Spleen (tissue), 11 donors: ENCODE results near the gene MYO18B. TPM values are rescaled to one million over a fixed set of nuclear protein-coding genes. Genes with fewer than 3 reads are reported as not detected.
A peak's percentile ranks its signal among the peaks of the same experiment; 100 is the strongest.

Source experiments
- DNase-seq: peaks from one replicate; pipeline ENCODE4 v3.0.0-alpha.2; 2020
- H3K27ac ChIP-seq, 8 donors: fragments of 200-600 bp; sonication (generic) in 7 of 8; 1 replicate in 4 of 8; 2 replicates in 4 of 8; pipeline versions ENCODE4 v1.5.0 to v1.8.0; 2016 to 2021; ENCODE audit warnings: inconsistent platforms in 4 of 8, mild to moderate bottlenecking in 4 of 8, moderate library complexity in 1 of 8
- H3K27me3 ChIP-seq, 7 donors: fragments of 200-600 bp; sonication (generic) in 6 of 7; replicated peaks in 1 of 7; 1 replicate in 4 of 7; 2 replicates in 3 of 7; pipeline versions ENCODE4 v1.5.0 to v1.8.0; 2016 to 2021; ENCODE audit warnings: inconsistent platforms in 3 of 7, mild to moderate bottlenecking in 1 of 7
- H3K36me3 ChIP-seq, 6 donors: fragments of 200-600 bp; sonication (generic) in 5 of 6; 1 replicate in 4 of 6; 2 replicates in 2 of 6; pipeline versions ENCODE4 v1.5.0 to v1.8.0; 2016 to 2021; ENCODE audit warnings: inconsistent platforms in 2 of 6
- H3K4me1 ChIP-seq, 6 donors: fragments of 200-600 bp; sonication (generic) in 5 of 6; 1 replicate in 3 of 6; 2 replicates in 3 of 6; pipeline versions ENCODE4 v1.5.0 to v1.8.0; 2016 to 2021; ENCODE audit warnings: inconsistent platforms in 3 of 6
- H3K4me3 ChIP-seq, 8 donors: fragments of 200-600 bp; sonication (generic) in 7 of 8; 1 replicate in 4 of 8; 2 replicates in 4 of 8; pipeline versions ENCODE4 v1.5.0 to v1.8.0; 2016 to 2021; ENCODE audit warnings: inconsistent platforms in 4 of 8, mild to moderate bottlenecking in 4 of 8, moderate library complexity in 2 of 8
- H3K9me3 ChIP-seq, 8 donors: fragments of 200-600 bp; sonication (generic) in 7 of 8; 1 replicate in 4 of 8; 2 replicates in 4 of 8; pipeline versions ENCODE4 v1.5.0 to v1.8.0; 2016 to 2021; ENCODE audit warnings: inconsistent platforms in 4 of 8
- POLR2A ChIP-seq, 3 donors: fragments of 450-650 bp; IDR thresholded peaks; one replicate each; pipeline ENCODE4 v1.5.1; 2017; ENCODE audit warnings: antibody characterized with exemption in 3 of 3, mild to moderate bottlenecking in 1 of 3
- POLR2AphosphoS5 ChIP-seq, 3 donors: sonication (generic); formaldehyde crosslinking; IDR thresholded peaks; one replicate each; pipeline ENCODE4 v1.5.1; 2017; ENCODE audit warnings: antibody characterized with exemption in 3 of 3
- WGBS, 5 donors: extraction: QIAGEN DNeasy Blood & Tissue Kit in 3 of 5; methylation state at CpG; one replicate each; pipeline versions ENCODE4 v1.1.5 to v1.1.7; 2013 to 2018; 5-methylcytosine and 5-hydroxymethylcytosine counted together
- intact Hi-C: fragments of 100-400 bp; cut with DNase I; formaldehyde crosslinking; loops from one replicate; pipeline ENCODE4 v1.15.0; 2023; ENCODE audit warnings: low total_unique reads
- polyA plus RNA-seq, 3 donors: library from polyadenylated mRNA; stranded (reverse); fragments of 200-250 nt; gene quantifications; one replicate each; pipeline ENCODE4 v1.2.1, GENCODE V29; 2013
- total RNA-seq, 7 donors: library from RNA; depleted of rRNA in 3 of 7; stranded (reverse); fragments of >200 nt in 3 of 7; fragmentation: NEBNext Ultra II Directional in 4 of 7; extraction: Animal tissue kit (Norgen Biotek cat#: 25700) in 4 of 7; gene quantifications; one replicate each; pipeline versions ENCODE4 v1.1.0 to v1.2.1, GENCODE V29; 2016 to 2021
- TF ChIP-seq, protein P1 (sequence below), 11 experiments: fragments of 200-600 bp in 7 of 11; fragments of 450-650 bp in 4 of 11; sonication (generic) in 4 of 11; IDR thresholded peaks in 8 of 11; conservative IDR thresholded peaks in 3 of 11; 1 replicate in 7 of 11; 2 replicates in 4 of 11; pipeline versions ENCODE4 v1.4.0 to v1.8.0; 2016 to 2021; ENCODE audit warnings: antibody characterized with exemption in 11 of 11, inconsistent platforms in 4 of 11, mild to moderate bottlenecking in 1 of 11
- donor health status: healthy with polysubstance abuse.
- donor health status: DM: no; HTN: no; CAD: no; lungs with moderate emphysema.
- donor health status: DM: no; HTN: no; CAD: no.
- donor health status: Bipolar disorder and iron deficiency.
- donor health status: healthy.
- donor health status: DM: no; HTN: no; CAD: no.
- donor health status: DM: yes; HTN: yes; CAD: no.

The MYO18B gene
- total and polyA plus RNA-seq, 10 donors: under 0.01 to 0.79 (median 0.12) TPM

DNA sequence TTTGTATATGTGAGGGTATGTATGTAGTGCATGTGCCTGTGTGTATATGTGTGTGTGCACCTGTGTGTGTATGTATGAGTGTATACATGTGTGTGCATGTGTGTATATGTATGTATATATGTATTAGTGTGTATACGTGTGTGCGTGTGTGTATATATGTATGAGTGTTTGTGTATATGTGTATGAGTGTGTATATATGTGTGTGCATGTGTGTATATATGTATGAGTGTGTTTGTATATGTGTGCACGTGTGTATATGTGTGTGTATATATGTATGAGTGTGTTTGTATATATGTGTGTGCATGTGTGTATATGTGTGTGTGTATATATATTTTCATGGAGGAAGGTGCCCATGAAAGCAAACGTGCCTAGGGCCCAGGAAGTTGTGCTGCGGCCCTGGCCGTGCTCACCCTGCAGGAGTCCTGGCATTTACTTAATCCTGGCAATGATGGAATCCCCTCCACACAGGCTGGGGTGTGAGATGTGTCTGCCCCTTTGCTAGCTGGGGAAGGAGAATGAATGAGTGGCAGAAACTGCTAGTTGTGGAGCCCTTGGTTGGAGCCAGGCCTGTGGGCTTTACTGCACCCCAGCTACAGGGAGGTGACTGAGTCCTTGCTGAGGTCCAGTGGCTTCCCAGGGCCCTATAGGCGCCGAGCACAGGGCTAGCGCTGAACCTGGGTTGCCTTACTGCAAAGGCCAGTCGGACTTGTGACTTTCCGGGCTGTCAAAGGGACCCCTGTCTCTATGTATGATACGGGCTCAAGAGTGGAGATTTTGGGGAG is 97.2 kb downstream of the MYO18B start:
- Histone ChIP-seq H3K36me3 (no peaks in the 10 kb centered on the region), H3K27me3 (peaks cover 0 to 35% (median 0%) of the 10 kb centered on the region in 7 donors), H3K4me1 (no peaks in the 10 kb centered on the region), H3K4me3 (no peak overlapping the region), H3K27ac (no peak overlapping the region), H3K9me3 (no peaks in the 10 kb centered on the region)
- DNase-seq: no peak
- no peak for TF ChIP-seq POLR2A (IDR thresholded peaks at IDR 0.05)
- TF ChIP-seq, protein P1, sequence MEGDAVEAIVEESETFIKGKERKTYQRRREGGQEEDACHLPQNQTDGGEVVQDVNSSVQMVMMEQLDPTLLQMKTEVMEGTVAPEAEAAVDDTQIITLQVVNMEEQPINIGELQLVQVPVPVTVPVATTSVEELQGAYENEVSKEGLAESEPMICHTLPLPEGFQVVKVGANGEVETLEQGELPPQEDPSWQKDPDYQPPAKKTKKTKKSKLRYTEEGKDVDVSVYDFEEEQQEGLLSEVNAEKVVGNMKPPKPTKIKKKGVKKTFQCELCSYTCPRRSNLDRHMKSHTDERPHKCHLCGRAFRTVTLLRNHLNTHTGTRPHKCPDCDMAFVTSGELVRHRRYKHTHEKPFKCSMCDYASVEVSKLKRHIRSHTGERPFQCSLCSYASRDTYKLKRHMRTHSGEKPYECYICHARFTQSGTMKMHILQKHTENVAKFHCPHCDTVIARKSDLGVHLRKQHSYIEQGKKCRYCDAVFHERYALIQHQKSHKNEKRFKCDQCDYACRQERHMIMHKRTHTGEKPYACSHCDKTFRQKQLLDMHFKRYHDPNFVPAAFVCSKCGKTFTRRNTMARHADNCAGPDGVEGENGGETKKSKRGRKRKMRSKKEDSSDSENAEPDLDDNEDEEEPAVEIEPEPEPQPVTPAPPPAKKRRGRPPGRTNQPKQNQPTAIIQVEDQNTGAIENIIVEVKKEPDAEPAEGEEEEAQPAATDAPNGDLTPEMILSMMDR (IDR thresholded peaks at IDR 0.05 in 8 of 11, conservative IDR thresholded peaks at IDR 0.05 in 3 of 11): no peak
- TF ChIP-seq POLR2AphosphoS5 (IDR thresholded peaks at IDR 0.05): no peak
- intact Hi-C loops: no loop called here
- 78 to 93% (median 86%) methylated on average over 12 of the region's 12 CpGs for WGBS, 5 donors

DNA sequence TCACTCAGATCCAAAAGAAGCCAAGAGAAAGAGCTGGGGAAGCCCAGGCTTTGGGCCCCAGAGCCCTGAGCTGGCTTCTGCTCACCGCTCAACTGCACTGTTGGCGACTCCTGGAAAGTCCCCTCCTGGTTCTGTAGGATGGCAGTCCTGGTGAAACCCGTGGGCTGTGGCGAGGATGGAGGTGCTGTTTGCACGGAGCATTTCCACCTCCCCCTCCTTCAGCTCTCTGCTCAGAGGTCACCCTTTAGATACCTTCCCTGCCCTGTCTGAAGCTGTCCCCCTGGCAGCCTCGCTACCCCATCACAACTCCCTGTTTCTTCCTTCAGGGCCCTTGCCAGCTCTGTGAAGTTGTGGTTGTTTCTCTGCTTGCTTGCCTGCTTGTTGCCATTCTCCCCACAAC is 97.8 kb downstream of the MYO18B start:
- no peaks in the 10 kb centered on the region for H3K4me1 ChIP-seq
- no peak overlapping the region for H3K4me3 ChIP-seq
- DNase-seq: no peak
- H3K9me3 ChIP-seq: no peaks in the 10 kb centered on the region
- H3K27ac ChIP-seq: no peak overlapping the region
- H3K36me3 ChIP-seq: no peaks in the 10 kb centered on the region
- H3K27me3 ChIP-seq: peaks cover 0 to 35% (median 0%) of the 10 kb centered on the region in 7 donors
- intact Hi-C loops: no loop called here
- 68 to 89% (median 79%) methylated on average over 6 of the region's 6 CpGs for WGBS, 5 donors
- TF ChIP-seq, protein P1 (IDR thresholded peaks at IDR 0.05 in 8 of 11, conservative IDR thresholded peaks at IDR 0.05 in 3 of 11): no peak
- TF ChIP-seq POLR2A (IDR thresholded peaks at IDR 0.05) (no peak), POLR2AphosphoS5 (IDR thresholded peaks at IDR 0.05) (no peak)

DNA sequence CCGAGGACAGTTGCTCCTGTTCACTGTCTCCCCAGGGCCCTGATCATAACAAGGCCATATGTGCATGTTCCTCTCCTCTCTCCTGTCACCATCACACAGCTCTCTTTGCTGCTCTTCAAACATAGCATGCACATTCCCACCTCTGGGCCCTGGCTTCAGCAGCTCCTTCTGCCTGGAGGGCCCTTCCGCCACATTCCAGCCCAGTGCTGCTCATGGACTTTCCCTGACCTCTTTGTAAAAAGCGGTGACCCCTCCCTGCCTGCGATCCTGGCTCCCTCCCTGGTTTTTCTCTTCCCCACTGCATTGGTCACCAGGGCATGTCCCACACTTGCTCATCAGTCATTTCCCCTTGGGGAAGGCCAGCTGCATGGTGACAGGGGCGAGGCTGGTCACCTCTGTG is 98.2 kb downstream of the MYO18B start:
- intact Hi-C loops: no loop called here

DNA sequence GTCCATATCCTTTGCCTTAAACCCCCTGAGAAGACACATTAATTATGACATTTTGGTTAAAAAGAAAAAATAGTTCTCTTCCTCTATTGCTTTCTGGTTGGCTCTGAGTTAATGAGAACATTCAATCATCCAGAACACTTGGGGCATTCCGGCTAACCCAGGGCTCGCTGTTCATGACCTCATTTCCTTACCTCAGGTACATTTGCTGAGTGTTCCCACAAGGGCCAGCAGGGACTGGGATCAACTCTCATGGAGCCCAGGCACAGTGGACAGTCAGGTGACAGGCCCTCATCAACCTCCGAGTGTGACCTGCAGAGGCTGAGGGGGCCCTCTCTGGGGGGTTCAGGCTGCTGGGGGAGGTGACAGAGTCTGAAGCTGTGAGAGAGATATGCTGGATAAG is 98.9 kb downstream of the MYO18B start:
- 48 to 63% (median 51%) methylated on average over 3 of the region's 3 CpGs for WGBS, 5 donors
- TF ChIP-seq, protein P1 (IDR thresholded peaks at IDR 0.05 in 8 of 11, conservative IDR thresholded peaks at IDR 0.05 in 3 of 11): no peak
- TF ChIP-seq POLR2A (IDR thresholded peaks at IDR 0.05): no peak
- no peak for TF ChIP-seq POLR2AphosphoS5 (IDR thresholded peaks at IDR 0.05)
- Histone ChIP-seq H3K36me3 (no peaks in the 10 kb centered on the region), H3K27me3 (peaks cover 0 to 35% (median 0%) of the 10 kb centered on the region in 7 donors), H3K9me3 (no peaks in the 10 kb centered on the region), H3K4me1 (no peaks in the 10 kb centered on the region), H3K4me3 (no peak overlapping the region), H3K27ac (no peak overlapping the region)
- intact Hi-C loops: no loop called here
- peak; percentile 42 for DNase-seq

More for the DNA sequence above, 98.2 kb downstream of the MYO18B start:
- no peak overlapping the region for H3K27ac ChIP-seq
- H3K36me3 ChIP-seq: no peaks in the 10 kb centered on the region
- no peaks in the 10 kb centered on the region for H3K4me1 ChIP-seq
- no peaks in the 10 kb centered on the region for H3K9me3 ChIP-seq
- 66 to 81% (median 73%) methylated on average over 5 of the region's 5 CpGs for WGBS, 5 donors
- H3K4me3 ChIP-seq: no peak overlapping the region
- peaks cover 0 to 35% (median 0%) of the 10 kb centered on the region in 7 donors for H3K27me3 ChIP-seq
- TF ChIP-seq POLR2A (IDR thresholded peaks at IDR 0.05) (no peak), POLR2AphosphoS5 (IDR thresholded peaks at IDR 0.05) (no peak)
- TF ChIP-seq, protein P1 (IDR thresholded peaks at IDR 0.05 in 8 of 11, conservative IDR thresholded peaks at IDR 0.05 in 3 of 11): no peak
- DNase-seq: peak; percentile 51
